Measurements from ENCODE around the gene GLCCI1.
"Not testable (repeated sequence)": the region's sequence is repeated elsewhere in the genome, so short reads cannot be mapped to it uniquely, and the experiment has no call there.

DNA sequence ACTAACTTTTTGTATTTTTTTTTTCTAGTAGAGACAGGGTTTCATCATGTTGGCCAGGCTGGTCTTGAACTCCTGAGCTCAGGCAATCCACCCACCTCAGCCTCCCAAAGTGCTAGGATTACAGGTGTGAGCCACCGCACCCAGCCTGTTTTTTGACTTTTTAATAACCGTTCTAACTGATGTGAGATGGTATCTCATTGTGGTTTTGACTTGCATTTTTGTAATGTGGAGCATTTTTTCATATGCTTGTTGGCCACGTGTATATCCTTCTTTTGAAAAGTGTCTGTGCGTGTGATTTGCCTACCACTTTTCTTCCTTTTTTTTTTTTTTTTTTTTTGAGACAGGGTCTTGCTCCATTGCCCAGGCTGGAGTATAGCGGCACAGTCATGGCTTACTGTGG, 94.7 kb downstream of the GLCCI1 start:
- TF ChIP-seq EZH2phosphoT487 (IDR thresholded peaks at IDR 0.05; ENCODE audit: low read depth), result not testable (repeated sequence)
- TF ChIP-seq, protein P1, sequence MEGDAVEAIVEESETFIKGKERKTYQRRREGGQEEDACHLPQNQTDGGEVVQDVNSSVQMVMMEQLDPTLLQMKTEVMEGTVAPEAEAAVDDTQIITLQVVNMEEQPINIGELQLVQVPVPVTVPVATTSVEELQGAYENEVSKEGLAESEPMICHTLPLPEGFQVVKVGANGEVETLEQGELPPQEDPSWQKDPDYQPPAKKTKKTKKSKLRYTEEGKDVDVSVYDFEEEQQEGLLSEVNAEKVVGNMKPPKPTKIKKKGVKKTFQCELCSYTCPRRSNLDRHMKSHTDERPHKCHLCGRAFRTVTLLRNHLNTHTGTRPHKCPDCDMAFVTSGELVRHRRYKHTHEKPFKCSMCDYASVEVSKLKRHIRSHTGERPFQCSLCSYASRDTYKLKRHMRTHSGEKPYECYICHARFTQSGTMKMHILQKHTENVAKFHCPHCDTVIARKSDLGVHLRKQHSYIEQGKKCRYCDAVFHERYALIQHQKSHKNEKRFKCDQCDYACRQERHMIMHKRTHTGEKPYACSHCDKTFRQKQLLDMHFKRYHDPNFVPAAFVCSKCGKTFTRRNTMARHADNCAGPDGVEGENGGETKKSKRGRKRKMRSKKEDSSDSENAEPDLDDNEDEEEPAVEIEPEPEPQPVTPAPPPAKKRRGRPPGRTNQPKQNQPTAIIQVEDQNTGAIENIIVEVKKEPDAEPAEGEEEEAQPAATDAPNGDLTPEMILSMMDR (IDR thresholded peaks at IDR 0.05; ENCODE audit: low read depth, low read length), result not testable (repeated sequence)
